GM19099 (cell line): Measurements from ENCODE around the gene CYTH3.

Source experiments
- POLR2A ChIP-seq: IDR thresholded peaks from 3 replicates; pipeline ENCODE4 v1.6.1; 2011; ENCODE audit warnings: low read depth; ENCODE audit not compliant: insufficient read length; ENCODE audit errors: extremely low read depth

Gene CYTH3

DNA sequence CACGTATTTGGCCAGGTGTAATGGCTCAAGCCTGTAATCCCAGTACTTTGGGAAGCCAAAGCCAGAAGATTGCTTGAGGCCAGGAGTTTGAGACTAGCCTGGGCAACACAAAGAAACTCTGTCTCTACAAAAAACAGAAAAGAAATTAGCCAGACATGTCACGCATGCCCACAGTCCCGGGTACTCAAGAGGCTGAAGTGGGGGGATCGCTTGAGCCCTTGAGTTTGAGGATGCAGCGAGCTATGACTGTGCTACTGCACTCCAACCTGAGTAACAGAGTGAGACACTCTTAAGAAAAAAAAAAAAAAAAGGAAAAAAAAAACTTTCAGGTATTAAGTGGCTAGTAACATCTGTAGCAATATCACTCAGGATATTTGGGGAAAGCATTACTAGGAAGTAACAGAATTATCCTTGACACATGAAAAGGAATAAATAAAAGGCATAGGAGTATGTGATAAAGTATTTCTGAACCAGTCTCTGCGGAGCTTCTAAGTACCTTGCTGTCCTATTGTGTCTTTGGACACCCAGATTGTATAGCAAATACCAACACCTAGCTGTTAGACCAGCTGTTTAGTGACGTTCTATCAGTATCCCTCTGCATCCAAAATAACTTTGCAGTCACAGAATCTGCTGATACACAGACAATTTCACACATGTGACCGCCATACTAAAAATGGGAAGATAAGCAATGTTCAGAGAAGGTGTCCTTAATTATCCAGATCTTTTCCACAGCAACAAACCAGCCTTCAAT lies 74.4 kb downstream of the CYTH3 start:
- no peak for TF ChIP-seq POLR2A

GRCh38 chr7:6193709-6194108 lies 78.7 kb downstream of the CYTH3 start:
- no peak for TF ChIP-seq POLR2A

DNA sequence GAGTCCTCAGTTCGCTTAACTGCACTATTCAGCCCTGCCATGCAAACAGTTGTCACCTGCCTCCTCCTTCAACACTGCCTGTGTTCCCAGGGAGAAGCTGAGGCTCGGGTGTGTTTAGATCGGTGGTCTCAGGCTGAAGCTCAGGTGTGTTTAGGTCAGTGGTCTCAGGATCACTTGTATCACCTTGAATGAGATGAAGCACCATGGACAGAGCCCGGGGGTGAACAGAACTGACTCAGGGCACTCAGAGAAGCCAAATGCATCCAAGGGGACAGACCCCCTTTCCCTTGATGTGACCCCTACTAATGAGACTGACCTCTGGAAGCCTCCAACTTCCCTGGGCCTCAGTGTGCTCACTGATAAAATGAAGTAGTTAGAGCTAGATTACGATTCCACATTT lies 84.0 kb downstream of the CYTH3 start:
- no peak for TF ChIP-seq POLR2A

GRCh38 chr7:6186577-6186976 lies 85.8 kb downstream of the CYTH3 start:
- TF ChIP-seq POLR2A: no peak

DNA sequence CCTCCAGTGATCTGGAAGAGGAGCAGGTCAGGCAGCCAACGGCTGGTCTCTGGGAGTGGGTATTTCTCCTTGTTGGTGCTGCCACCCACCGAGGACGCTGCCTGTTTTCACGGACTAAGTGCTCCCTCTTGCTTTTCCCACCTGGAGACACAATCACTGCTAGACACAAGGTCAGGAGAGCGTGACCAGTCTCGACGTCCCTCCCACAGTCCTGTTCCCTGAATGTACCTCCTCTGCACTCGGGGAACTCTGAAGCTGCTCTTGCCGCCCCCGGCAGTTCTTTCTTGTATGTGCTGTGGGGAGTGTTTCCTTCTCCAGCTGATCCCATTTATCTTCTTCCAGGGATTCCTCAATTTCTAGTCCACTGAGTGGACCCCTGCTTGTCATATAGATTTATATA lies 89.4 kb downstream of the CYTH3 start:
- TF ChIP-seq POLR2A: no peak

GRCh38 chr7:6181136-6181535 lies 91.3 kb downstream of the CYTH3 start:
- no peak for TF ChIP-seq POLR2A

DNA sequence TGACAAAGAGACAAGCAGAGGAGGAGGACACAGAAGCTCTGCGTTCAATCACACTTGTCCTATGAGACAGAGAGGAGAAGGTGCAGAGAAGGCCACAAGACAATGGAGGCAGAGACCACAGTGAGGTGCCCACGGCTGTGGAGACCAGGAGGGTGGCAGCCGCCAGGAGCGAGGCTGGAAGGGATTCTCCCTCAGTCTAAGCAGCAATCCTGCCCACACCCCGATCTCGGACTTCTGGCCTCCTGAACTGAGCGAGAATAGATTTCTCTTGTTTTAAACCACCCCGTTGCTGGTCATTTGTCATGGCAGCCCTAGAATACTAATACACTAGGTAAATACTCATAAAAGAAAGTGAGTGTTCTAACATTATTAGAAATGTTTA lies 92.1 kb downstream of the CYTH3 start:
- no peak for TF ChIP-seq POLR2A

DNA sequence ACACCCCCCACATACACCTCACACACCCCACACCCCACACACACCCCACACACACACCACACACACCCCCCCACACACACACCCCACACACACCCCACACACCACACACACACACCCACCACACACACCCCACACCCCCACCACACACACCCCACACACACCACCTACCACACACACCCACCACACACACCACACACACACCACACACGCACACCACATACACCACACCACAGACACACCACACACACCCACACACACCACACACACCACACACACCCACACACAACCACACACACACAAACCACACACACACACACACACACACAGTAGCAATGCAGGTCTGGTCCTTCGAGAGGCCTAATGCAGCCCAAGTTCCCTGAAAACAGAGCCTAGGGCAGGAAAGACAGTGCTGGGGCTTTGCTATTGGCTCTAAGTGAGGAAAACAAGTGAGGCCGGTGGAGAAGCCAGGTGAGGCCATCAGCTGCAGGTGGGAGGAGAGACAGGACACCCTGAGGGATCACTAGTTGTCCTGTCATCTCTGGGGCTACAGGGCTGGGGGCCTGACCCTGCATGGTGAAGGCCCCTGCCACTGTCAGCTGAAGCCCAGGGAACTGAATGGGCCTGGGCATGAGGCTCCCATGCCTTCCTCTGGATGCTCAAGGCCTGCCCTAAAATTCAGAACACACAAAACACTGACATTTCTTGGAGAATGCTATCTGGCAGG lies 92.6 kb downstream of the CYTH3 start:
- no peak for TF ChIP-seq POLR2A

DNA sequence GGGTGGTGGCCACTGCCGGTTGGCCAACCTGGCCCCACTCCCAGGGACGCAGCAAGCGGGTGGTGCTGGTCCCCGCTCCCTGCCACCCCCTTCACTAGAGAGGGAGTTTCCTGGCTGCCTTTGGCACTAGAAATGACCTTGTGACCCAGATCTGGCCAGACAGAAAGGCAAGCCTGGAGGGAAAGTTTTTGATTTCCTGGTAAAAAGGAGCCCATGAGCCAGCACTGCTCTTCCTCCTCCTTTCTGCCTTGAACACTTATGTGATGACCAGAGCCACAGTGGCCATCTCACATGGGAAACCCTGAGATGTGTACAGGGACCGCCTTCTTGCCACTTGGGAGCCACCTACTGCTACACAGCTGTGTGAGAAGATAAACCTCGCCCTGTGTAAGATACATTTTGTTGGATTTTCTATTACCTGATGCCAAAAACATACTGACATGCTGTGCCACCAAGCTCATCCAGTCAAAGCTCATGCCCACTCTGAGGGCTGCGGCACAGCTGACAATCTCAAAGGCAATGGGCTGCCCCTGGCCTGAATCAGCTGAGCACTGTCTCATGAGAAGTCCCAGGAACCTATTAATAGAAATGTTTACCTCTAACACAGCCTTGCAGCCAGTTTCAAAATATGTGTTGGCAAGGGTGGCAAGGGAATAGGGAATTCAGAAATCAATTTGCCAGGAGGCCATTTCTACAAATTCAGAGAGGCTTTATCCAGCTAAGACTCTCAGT lies 94.0 kb downstream of the CYTH3 start:
- TF ChIP-seq POLR2A: no peak

DNA sequence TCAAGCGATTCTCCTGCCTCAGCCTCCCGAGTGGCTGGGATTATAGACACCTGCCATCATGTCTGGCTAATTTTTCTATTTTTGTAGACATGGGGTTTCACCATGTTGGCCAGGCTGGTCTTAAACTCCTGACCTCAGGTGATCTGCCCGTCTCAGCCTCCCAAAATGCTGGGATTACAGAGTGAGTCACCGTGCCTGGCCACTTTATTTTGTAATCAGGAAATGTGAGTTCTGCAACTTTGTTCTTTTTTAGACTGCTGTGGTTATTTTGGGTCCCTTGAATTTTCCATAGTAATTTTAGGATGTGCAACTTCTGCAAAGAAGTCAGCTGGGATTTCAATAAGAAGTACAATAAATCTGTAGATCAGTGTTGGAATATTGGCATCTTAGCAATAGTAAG lies 96.8 kb downstream of the CYTH3 start:
- TF ChIP-seq POLR2A: no peak

DNA sequence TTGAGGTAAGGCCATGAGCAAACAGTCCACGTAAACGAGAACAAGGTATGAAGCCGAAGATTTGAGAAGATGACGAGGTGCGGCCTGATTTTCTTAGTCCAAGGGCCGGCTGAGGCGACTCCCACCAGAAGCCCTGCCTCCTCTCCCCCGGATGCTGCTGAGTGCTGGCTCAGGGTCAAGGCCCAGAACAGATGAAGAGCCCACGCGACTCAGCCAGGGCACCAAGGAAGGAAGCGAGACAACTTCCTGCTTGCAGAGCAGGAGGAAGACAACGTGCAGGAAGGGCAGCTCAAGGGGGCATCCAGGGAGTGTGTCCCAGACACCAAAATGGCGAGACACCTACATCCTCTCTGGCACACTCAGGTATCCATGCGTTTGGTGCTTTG lies 99.5 kb downstream of the CYTH3 start:
- TF ChIP-seq POLR2A: no peak

DNA sequence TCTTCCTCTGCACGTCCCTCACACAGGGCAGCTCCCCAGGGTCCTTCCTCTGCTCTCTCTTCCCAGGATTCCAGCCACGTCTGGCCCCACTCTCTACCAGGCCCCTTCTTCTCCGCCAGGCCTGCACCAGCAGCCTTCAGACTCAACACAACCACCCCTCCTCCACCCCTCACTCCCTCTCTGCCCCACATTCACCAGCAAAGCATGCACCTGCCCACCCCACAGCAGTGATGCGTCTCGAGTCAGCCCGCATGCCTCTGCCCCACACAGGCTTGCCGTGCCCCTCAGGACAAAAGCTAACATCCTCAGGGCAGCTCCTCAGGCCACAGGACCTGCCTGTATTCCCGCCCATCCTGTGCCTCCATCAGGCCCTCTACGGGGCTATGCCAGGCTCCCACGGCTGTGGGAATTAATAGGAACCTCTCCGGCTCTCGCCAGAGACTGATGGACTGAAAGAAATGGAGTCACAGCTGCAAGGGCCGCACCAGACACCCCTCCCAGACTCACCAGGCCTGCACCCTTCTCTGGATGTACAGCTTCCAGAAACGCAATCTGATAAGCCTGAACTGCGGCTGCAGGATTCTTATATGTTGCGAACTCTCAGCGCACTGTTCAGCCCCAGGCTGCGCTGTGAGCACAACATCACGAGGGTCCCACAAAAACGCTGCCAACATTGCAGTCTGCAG lies 100.1 kb downstream of the CYTH3 start:
- no peak for TF ChIP-seq POLR2A

GRCh38 chr7:6171532-6172223 lies 100.7 kb downstream of the CYTH3 start:
- TF ChIP-seq POLR2A: no peak

- TF ChIP-seq POLR2A: no peak
Measured at GRCh38 chr7:6170571-6171531, 101.6 kb downstream of the CYTH3 start.

- TF ChIP-seq POLR2A: no peak
Measured at GRCh38 chr7:6169805-6170520, 102.5 kb downstream of the CYTH3 start.
